ENCODE data around the gene ADIPOR2.

The ADIPOR2 gene

GRCh38 chr12:1832801-1833595, 142.1 kb downstream of the ADIPOR2 start:
- DNase-seq = no peak

- DNase-seq = no peak
These were observed 142.7 kb downstream of the ADIPOR2 start for GRCh38 chr12:1833596-1834028.

- DNase-seq = no peak
These were observed 143.5 kb downstream of the ADIPOR2 start for GRCh38 chr12:1834186-1834925.

GRCh38 chr12:1835211-1836131, 144.6 kb downstream of the ADIPOR2 start:
- no peak for DNase-seq

- no peak for DNase-seq
These were observed 145.5 kb downstream of the ADIPOR2 start for GRCh38 chr12:1836241-1836803.

GRCh38 chr12:1836854-1837421, 146.1 kb downstream of the ADIPOR2 start:
- no peak for DNase-seq

- DNase-seq = no peak
These were observed 146.8 kb downstream of the ADIPOR2 start for GRCh38 chr12:1837541-1838204.

Measured in SIG-M5 (cell line).